ENCODE data around the gene SLC2A10.

The SLC2A10 gene

DNA sequence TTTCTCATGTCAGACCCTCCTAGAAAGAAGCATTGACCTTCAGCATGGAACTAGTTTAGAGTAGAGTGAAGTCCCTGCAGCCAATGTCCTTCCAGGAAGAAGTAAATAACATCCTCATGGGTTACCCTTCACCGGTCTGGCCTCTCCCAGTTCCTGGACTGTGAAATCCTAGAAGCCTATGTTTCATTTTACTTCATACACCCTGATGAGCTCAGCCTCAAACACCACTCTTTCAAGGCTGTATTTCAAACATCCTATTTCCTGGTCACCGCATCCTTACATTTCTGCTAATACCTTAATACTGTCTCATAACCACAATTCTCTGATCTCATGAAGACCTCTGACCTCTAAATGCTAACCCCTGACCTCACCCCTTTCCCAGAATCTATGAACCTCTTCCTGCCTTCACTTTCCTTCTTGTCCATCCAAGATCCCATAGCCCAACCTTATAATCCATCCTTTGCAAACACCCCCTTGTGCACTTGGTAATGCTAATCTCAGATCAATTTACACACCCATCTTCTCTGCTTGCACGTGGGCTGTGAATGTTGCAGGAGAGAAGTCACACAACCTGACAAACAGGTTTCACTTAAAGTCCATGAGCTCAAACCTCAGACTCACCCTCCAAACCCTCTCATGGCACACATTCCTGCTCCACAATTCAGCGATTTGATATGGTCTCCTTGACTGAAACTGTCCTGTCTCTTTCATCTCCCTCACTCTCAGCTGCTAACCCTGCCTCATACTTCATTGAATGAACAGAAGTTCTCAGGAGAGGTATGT, 30.2 kb downstream of the SLC2A10 start:
- no peak for DNase-seq

DNA sequence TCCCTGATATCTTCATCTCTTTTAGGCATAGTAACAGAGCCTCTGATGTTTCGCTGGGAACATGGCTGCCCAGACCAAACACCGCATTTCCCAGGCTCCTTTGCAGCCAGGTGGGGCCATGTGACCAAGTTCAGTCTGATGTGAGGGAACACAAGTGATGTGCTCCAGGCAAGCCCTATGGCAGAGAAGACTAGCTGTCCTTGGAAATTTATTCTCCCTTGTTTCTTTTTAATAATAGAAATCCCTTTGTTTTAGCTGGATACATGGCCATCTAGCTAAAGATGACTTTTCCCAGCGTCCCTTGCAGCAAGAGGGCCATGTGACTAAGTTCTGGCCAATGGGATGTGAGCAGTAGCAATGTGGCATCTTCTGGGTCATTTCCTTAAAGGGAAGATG, 30.8 kb downstream of the SLC2A10 start:
- DNase-seq: no peak

DNA sequence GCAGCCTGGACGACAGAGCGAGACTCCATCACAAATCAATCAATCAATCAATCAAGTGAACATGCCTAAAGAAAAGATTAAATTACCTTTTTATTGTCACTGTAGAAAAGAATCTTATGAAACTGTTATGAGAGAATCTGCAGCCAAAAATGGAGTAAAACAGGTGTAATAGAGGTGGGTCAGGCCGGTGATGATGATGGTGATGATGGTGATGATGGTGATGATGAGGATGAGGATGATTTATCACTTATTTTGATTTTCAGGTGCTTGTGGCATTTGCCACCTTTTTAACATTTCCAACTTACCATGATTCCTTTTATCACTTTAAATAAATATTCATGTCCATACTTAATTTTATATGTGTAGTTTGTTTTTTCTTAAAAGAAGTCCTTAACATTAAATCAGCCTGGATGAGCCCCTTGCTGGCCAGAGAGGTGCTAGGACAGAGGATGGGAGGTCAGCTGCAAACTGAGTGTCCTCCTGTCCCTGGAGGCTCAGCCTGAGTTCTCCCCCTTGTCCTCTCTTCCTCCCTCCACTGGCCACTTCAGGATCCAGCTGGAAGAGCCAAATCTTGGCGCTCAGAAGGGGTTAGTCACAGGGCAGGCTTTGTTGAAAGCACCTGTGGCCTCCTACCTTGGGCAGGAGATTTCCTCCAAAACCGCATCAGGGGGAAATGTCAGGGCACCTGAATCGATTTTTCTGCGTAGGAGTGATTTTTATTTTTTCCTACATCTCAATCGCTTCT, 32.6 kb downstream of the SLC2A10 start:
- no peak for DNase-seq

DNA sequence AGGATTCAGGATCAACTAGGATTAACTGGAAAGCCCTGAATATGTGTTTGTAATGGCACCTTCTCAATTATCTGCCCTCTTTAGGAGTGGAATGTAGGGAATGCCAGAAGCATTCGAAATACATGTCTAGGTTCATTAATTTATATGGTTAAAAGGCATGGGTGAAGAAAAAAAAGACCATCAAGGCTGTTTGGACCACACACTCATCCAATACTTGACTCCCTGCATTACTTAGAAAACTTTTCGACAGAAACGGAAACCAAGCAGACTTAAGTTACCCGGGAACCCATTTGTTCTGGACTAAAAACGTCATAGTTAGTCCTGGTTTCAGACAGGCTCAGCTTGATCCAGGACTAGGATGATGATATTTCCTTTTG, 33.2 kb downstream of the SLC2A10 start:
- no peak for DNase-seq

DNA sequence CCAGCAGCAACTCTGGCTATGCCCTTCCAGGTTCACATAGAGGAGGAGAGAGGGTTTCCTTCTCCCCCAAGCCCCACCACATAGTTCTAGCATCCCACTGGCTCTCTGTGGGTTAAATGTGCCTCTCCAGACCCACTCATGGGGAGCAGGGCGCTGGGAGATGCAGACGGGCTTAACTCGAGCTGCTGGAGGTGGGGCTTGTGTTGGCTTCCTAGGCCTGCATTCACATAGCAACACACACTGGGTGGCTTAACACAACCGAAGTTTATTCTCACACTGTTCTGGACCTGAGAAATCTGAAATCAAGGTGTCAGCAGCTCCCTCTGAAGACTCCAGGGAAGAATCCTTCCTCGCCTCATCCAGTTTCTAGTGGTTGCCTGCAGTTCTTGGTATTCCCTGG, 33.6 kb downstream of the SLC2A10 start:
- no peak for DNase-seq

DNA sequence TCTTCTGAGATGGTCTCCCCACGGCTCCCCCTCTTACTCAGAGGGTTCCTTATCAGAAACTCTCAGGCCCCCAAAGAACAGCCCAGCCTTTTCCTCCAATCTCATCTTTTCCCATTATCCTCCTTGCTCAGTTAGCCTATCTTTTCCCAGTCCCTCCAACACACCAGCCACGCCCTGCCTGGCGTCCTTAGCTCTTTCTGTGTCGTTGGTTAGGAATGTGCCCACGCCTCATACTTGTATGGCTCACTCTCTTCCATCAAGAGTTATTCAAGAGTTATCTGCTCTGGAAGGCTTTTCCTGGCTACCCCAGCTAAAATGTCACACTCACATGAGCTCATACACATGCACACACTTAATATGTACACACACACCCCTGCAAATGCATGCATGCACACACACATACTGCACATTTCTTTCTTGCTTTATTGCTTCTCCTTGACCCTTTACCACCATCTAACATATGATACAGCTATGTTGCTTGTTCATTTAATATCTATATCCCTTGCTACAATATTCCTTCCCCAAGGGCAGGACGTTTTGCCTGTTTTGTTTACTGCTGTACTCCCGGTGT, 37.6 kb downstream of the SLC2A10 start:
- no peak for DNase-seq

DNA sequence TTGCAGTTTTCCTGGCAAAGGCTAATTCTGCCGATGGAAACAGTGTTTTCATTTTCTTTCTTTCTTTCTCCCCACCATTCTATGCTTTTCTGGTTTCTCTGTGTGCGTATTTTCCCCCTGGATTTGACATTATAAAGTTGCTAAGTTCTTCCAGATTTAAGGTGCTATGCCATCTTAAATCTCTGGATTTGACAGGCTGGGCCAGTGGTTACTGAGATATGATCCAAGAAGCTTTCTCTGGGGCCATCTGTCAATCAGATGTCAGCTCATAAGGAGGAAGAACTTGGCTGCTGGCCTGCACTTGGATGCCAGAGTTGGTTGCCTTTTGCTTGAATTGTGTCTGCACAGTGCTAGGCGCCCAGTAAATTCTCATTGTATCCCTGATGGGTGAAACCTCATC, 39.7 kb downstream of the SLC2A10 start:
- no peak for DNase-seq

DNA sequence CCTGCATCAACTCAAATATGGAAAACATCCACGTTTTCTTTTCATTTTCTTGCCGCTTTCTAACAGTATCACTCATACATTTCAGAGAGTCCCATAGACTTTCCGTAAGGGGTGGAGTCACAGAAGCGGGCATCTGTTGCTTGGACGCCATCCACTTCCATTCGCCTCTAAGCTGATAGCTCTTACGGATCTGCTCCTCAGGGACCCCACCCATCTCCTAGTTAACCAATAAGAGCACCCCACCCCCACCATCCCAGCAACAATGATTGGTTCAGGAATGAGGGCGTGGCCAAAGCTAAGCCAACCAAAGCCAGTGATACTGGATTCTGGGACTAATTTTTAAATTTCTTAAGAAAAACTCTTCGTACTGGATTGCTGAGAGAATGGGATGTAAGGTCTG, 42.4 kb downstream of the SLC2A10 start:
- no peak for DNase-seq

DNA sequence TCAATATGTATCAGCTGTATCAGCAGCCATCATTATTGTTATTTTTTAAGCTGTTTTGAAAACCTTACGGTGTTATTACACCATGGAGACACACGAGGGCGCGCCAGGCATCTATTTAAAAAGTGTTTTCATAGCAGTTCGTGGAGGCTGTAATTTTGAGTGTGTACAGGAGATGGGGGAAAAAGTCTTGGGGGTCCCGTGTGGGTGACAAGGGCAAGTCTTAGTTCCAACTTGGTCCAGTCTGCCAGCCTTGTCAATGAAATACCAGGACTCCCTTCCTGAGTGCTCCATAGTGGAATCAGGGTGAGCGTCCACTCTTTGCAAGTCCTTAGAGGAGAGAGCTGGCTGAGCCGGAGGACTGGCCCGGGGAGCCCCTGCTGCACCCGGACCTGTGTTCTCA, 43.3 kb downstream of the SLC2A10 start:
- peak; percentile 63 to 82 (median 75) for DNase-seq

DNA sequence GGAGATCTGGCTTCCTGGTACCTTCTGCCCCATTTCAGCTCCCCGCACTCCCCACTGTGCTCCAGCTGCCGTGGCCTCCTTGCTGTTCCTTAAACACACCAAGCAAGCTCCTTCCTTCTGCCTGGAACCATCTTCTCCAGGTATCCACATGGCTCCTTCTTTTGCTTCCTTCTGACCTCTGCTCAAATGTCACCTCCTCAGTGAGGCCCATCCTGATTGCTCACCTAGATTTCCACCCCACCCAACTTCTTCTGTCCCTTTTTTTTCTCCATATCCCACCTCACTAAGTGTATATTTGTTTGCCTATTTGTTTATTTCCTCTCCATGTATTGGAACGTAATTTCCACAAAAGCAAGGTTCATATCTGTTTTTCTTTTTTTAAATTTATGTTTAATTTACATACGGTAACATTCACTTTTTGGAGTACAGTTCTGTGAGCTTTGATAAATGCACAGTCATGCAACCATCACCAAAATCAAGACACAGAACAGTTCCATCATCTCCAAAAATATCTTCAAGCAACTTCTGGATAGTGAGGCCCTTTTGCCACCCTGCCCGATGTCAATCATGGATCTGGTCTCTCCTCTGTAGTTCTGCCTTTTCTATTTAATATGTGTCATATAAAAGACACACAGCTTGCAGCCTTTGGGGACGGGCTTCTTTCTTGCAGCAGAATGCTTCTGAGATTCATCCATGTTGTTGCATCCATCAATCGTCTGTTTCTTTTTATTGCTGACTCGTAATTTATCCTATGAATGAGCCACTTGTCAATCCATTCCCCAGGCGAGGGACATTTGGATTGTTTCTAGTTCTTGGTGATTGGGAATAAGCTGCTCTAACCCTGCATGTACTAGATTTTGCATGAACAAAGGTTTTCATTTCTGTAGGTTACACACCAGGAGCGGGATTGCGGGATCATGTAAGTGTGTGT, 46.3 kb downstream of the SLC2A10 start:
- no peak for DNase-seq

DNA sequence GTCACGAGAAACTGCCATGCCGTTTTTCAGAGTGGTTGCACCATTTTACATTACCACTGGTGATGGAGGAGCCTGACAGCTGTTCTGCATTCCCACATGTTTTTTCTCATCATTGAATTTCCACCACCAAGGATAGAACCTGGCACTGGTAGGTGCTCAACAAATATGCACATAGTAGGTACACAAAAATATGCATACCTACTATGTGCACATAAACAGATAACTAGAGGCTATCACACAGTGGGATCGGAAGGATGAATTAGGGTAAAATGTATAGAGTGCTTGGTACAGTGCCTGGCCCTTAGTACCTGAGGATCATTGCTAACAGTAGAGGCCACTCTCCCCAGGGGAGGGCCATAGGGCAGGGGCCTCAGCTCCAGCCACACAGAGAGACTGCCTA, 47.0 kb downstream of the SLC2A10 start:
- DNase-seq: no peak

DNA sequence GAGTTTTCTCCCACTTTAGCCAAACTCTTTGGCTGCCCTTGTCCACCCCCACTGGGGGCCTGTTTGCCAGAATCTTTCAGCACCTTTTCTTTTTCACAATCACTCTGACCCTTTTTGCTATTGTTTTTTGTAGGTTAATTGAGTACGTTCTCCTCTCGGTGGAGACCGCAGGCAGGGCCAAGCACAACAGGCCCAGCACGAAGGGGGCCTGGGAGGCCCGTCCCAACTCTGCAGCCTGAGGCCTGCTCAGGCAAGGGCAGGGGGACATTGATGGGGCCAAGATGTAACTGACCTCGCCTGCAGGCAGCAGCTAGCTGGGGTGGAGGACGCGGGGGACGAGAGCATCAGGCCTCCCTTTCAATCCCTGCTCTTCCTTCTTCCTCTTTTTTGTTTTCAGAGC, 47.7 kb downstream of the SLC2A10 start:
- no peak for DNase-seq

DNA sequence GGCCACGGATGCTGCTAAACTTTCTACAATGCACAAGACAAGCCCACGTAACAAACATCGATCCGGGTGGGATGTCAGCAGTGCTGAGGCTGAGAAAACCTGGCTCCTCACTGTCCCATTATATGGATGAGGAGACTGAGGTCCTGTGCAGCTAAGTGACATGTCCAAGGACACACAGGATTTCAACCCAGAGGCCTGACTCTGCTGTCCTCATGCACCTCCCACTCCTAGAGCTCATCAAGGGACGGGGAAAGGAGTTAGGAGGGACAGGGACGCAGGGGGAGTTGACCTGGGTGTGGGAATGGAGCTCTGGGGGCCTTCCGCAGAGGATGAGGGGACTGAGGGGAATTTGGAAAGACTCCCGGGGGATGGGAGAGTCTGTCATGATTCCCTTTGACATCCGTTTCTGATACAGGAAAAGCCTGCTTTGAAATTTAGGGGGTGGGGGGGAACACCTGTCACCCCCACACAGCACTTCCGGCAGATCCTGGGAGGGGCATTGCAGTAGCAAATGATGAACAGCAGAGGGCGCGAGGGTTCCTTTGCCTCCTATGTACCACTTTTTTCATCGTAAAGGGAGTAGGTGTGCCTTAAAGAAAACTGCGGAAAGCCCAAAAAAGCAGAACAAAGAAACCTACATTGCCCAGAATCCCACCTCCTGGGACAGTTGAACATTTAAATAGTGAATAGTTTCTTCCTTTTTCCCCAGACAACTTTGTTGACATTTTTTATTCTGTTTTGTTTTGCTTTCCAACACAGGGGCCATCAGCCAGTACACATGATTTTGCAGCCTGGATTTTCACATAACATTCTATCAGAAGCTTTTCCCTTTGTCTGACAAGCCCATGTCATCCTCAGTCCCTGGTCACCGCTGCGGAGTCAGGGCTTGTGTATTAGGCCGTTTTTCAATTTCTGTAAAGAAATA, 48.6 kb downstream of the SLC2A10 start:
- peak; percentile 62 to 75 (median 74) for DNase-seq

DNA sequence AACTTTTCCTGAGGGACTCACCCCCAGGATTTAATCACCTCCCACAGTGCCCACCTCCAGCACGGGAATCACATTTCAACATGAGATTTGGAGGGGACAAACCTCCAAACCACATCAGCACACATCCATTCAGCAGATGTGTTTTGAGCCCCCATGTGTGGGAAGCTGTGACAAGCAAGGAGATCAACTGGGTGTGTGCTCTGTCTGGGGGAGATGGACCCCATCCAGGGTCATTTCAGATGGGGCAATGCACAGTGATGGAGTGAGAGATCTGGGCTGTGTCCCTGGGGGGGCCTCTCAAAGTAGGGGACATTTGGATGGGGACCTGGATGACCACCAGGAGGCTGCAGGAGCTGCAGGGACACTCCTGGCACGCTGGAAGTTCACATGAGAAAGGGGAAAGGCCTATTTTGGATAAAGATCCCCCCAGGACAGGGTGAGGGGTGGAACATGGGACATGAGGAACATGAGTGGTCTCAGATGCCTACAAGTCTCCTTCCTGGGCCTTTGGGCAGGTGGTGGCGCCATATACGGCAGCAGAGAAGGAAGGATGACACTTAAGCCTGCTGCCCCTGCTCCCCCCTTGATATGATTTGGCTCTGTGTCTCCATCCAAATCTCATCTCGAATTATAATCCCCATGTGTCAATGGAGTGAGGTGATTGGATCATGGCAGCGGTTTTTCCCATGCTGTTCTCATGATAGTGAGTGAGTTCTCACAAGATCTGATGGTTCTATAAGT, 49.6 kb downstream of the SLC2A10 start:
- no peak for DNase-seq

DNA sequence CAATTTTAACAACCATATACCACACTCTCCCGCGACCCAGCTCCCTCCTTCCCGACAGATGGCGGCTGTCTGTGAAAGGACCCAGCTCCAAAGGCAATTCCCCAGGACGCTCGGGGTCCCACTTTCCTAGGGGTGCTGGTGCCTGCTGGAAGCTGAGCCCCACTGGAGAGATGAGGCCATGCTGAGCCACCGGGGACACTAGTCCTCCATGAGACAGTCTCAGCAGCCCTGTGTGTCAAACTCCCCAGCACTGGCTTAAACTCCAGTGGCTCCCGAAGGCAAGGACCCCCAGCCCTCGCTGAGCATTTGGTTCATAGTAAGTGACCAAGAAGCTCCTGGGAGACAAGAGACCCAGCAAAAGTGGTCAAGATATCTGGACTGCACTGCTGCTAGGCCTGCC, 52.1 kb downstream of the SLC2A10 start:
- no peak for DNase-seq

DNA sequence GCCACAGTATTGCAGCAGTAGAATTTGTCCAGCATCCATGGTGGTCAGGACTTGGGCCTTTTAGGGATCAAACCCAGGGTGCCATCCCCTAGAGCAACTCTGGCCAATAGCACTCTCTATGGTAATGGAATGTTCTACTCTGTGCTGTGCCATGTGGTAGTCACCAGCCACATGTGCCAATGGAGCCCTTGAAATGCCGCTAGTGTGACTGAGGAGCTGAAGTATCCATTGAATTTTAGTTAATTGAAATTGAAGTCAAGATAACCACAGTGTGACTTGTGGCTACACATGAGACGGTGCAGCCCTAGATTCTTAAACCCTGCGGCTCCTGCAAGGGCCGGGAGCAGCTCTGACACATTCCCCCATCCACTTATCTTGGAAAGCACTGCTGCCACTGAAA, 54.6 kb downstream of the SLC2A10 start:
- DNase-seq: no peak

DNA sequence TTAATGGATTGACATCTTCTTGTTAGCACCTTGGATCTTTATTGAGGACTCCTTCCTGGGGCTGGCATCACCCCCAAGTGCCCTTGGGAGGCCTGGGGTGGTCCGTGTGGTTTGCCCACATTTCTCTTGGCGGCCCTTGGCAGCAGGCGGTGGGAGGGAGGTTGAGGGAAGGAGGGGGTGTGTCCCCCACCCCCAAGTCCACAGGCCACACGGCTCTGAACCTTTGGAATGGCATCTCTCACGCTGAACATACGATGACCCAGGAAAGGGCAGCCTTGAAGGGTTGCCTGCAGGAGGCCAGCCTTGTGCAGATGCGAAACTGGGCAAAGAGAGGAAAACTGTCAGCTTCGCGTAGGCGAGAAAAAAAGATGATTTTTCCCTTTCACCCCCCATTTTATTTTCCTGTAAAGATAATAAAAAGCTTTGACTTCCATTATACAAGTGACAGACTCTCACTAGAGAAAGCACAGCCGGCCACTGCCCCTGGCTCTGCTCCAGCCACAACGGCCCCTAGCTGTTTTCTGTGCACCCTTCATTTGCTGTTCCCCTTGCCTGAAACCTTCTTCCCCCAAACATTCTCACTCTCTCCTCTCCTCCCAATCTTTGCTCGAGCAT, 56.2 kb downstream of the SLC2A10 start:
- DNase-seq: no peak

DNA sequence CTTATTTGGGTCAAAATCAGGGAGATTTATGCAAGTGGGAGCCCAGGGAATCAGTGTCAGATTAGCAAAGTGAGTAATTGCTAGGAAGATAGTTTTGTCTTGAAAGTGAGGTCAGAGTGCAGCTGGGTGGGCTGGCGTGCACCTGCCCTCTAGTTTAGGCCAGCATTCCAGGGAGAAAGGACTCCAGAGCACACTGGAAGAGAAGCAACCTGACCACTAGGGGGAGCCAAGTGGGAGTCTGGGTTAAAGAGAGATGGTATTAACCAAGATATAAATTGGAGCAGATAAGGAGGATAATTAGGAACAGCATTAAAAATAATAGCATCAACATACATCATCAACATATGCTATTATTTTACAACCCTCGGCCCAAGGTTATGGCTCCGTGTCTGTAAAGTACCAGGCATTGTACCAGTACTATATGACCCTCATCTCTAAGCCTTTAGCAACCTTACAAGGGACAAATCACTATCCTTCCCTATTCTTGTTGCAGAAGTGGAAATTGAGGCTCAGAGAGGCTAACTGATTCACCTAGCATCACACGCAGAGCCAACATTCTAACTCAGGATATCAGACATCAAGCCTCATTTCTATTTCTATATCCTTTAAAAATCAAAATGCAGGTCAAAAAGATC, 57.8 kb downstream of the SLC2A10 start:
- peak; percentile 46 to 86 (median 73) for DNase-seq

DNA sequence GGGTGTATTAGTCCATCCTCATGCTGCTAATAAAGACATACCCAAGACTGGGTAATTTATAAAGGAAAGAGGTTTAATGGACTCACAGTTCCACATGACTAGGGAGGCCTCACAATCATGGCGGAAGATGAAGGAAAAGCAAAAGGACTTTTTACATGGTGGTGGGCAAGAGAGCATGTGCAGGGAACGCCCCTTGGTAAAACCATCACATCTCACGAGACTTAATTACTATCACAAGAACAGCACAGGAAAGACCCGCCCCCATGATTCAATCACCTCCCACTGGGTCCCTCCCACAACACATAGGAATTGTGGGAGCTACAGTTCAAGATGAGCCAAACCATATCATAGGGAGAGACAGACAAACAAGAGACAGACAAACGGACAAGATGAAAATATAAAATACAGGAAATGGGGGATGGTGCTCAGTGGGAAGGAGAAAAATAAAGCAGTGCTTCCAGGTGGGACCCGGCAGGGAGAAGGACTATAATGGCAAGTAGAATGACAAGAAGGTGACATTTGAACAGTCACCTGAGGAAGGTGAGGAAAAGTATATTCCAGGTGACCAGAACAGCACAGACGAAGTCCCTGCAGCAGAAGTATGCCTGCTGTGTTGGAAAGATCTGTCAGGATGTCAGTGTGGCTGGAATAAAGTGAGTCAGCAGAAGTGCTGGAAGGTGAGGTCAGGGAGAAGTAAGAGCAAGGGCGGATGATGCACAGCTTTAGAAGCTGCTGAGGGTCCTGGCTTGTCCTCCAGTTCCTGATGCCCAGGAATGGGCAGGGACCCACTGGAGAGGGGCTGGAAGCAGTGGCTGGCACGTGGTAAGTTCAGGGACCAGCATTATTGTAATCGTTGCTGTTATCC, 61.1 kb downstream of the SLC2A10 start:
- no peak for DNase-seq

Measured in suppressor macrophage treated with lipopolysaccharide for 1 hour (primary cell).